ENCODE measurements around the gene OCIAD2. TPM values are rescaled to one million over a fixed set of nuclear protein-coding genes. Genes with fewer than 3 reads are reported as not detected.

The OCIAD2 gene
- total RNA-seq, 1 experiment from 2014 or later: 255 TPM

DNA sequence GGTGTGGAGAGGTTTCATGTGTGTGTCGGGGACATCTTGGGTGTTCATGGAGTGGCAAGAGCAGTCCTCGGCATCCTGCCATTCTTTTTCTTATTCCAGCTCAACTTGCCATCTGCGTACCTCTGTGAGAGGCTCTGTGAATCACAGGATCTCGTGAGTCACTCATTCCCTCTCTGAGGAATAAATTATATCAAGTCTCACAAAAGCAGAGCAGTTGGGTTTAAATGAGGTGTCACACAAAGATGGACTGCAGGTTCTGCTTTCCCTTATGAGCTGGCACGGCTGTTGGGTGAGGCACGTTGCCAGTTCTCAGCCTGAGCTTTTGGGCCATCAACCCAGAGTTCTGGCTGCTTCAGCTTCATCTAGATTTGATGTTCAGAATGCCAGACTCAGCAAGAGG is 6.8 kb upstream of the OCIAD2 start:
- ChIA-PET POLR2A (ENCODE audit: unreplicated experiment) (interaction anchor here (0.5 kb wide), 1 partner anchor 14 kb away, joined by 4 read pairs; no protein-coding TSS in a partner anchor), CTCF (no interaction called here)
- no peak overlapping the region for H3K4me3 ChIP-seq (ENCODE audit: low read length)
- H2AFZ ChIP-seq (ENCODE audit: low read length): peak overlapping the region; percentile 55; the same call in 1 of the 2 replicates
- no peaks in the 10 kb centered on the region for H3K36me3 ChIP-seq (ENCODE audit: low read depth, low read length)
- intact Hi-C loops (cut with micrococcal nuclease): no loop called here
- no peaks in the 10 kb centered on the region for H3K9me3 ChIP-seq (ENCODE audit: low read length)
- peak; percentile 84 for DNase-seq
- H3K27me3 ChIP-seq (ENCODE audit: low read length): no peaks in the 10 kb centered on the region
- no peaks in the 10 kb centered on the region for H3K9me2 ChIP-seq (replicated peaks; ENCODE audit: low read length)
- no peaks in the 10 kb centered on the region for H4K20me1 ChIP-seq (ENCODE audit: low read length)
- peak overlapping the region; percentile 82 for H3K27ac ChIP-seq (ENCODE audit: low read length)
- ATAC-seq: peak; percentile 40
- peak overlapping the region; percentile 64 for H3K4me2 ChIP-seq (ENCODE audit: low read length)
- H3F3A ChIP-seq (ENCODE audit: low read length, unreplicated experiment): no peaks in the 10 kb centered on the region
- no peaks in the 10 kb centered on the region for H3K79me2 ChIP-seq (ENCODE audit: low read length)
- H3K9ac ChIP-seq (ENCODE audit: low read length): peak overlapping the region; percentile 35; the same call in 1 of the 2 replicates
- TF ChIP-seq EZH2 (IDR thresholded peaks at IDR 0.05; ENCODE audit: low read length, unreplicated experiment) (no peak), EZH2phosphoT487 (IDR thresholded peaks at IDR 0.05; ENCODE audit: borderline replicate concordance, low read length) (no peak)
- TF ChIP-seq, protein P1, sequence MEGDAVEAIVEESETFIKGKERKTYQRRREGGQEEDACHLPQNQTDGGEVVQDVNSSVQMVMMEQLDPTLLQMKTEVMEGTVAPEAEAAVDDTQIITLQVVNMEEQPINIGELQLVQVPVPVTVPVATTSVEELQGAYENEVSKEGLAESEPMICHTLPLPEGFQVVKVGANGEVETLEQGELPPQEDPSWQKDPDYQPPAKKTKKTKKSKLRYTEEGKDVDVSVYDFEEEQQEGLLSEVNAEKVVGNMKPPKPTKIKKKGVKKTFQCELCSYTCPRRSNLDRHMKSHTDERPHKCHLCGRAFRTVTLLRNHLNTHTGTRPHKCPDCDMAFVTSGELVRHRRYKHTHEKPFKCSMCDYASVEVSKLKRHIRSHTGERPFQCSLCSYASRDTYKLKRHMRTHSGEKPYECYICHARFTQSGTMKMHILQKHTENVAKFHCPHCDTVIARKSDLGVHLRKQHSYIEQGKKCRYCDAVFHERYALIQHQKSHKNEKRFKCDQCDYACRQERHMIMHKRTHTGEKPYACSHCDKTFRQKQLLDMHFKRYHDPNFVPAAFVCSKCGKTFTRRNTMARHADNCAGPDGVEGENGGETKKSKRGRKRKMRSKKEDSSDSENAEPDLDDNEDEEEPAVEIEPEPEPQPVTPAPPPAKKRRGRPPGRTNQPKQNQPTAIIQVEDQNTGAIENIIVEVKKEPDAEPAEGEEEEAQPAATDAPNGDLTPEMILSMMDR (conservative IDR thresholded peaks at IDR 0.05; ENCODE audit: low read depth, low read length): no peak
- no TSS peak for BruUV-seq (replicated peaks)
- peaks cover 26% of the 10 kb centered on the region for H3K4me1 ChIP-seq (ENCODE audit: insufficient read depth, low read length)

DNA sequence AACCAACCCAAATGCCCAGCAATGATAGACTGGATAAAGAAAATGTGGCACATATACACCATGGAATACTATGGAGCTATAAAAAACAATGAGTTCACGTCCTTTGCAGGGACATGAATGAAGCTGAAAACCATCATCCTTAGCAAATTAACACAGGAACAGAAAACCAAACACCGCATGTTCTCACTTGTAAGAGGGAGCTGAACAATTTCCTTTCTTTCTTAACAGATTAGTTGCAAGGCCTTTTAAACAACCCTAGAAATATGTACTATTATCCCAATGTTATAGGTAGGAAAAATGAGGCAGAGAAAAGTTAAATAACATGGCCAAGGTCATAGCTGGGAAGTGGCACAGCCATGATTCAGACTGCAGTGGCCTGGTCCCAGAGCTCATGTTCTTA is 5.8 kb upstream of the OCIAD2 start:
- intact Hi-C loops (cut with micrococcal nuclease): no loop called here
- Histone ChIP-seq H2AFZ (ENCODE audit: low read length) (no peak overlapping the region), H3K36me3 (ENCODE audit: low read depth, low read length) (no peaks in the 10 kb centered on the region), H3K4me1 (ENCODE audit: insufficient read depth, low read length) (peaks cover 33% of the 10 kb centered on the region), H3F3A (ENCODE audit: low read length, unreplicated experiment) (no peaks in the 10 kb centered on the region), H3K4me3 (ENCODE audit: low read length) (no peak overlapping the region), H3K79me2 (ENCODE audit: low read length) (no peaks in the 10 kb centered on the region), H3K9me2 (replicated peaks; ENCODE audit: low read length) (no peaks in the 10 kb centered on the region), H3K4me2 (ENCODE audit: low read length) (no peak overlapping the region), H3K9ac (ENCODE audit: low read length) (no peak overlapping the region), H4K20me1 (ENCODE audit: low read length) (no peaks in the 10 kb centered on the region), H3K27me3 (ENCODE audit: low read length) (no peaks in the 10 kb centered on the region), H3K27ac (ENCODE audit: low read length) (peak overlapping the region; percentile 82; the same call in 1 of the 2 replicates), H3K9me3 (ENCODE audit: low read length) (no peaks in the 10 kb centered on the region)
- DNase-seq (no peak), ATAC-seq (no peak)
- ChIA-PET CTCF (no interaction called here), POLR2A (ENCODE audit: unreplicated experiment) (no interaction called here)
- TF ChIP-seq, protein P1 (conservative IDR thresholded peaks at IDR 0.05; ENCODE audit: low read depth, low read length): no peak
- no peak for TF ChIP-seq EZH2 (IDR thresholded peaks at IDR 0.05; ENCODE audit: low read length, unreplicated experiment)
- no peak for TF ChIP-seq EZH2phosphoT487 (IDR thresholded peaks at IDR 0.05; ENCODE audit: borderline replicate concordance, low read length)
- no TSS peak for BruUV-seq (replicated peaks)

DNA sequence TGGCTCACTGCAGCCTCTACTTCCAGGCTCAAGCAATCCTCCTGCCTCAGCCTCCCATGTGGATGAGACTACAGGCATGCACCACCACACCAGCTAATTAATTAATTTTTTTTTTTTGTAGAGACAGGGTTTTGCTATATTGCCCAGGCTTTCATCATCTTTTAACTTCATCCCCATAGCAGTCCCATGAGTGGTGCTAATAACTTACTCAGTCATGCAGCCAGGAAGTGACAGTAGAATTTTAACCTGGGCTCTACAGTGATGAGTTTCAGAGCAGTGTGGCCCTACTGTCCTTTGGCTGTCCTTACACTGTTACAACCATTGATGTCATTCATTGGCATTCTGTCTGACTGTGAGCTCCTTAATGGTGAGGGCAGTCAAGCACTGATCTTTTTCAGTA is 3.9 kb upstream of the OCIAD2 start:
- Histone ChIP-seq H3K4me2 (ENCODE audit: low read length) (no peak overlapping the region), H4K20me1 (ENCODE audit: low read length) (no peaks in the 10 kb centered on the region), H3F3A (ENCODE audit: low read length, unreplicated experiment) (no peaks in the 10 kb centered on the region), H3K9me2 (replicated peaks; ENCODE audit: low read length) (no peaks in the 10 kb centered on the region), H3K9ac (ENCODE audit: low read length) (no peak overlapping the region), H3K27ac (ENCODE audit: low read length) (no peak overlapping the region), H3K36me3 (ENCODE audit: low read depth, low read length) (no peaks in the 10 kb centered on the region), H3K27me3 (ENCODE audit: low read length) (no peaks in the 10 kb centered on the region), H3K4me1 (ENCODE audit: insufficient read depth, low read length) (peaks cover 44% of the 10 kb centered on the region), H3K79me2 (ENCODE audit: low read length) (peaks cover 14% of the 10 kb centered on the region), H2AFZ (ENCODE audit: low read length) (no peak overlapping the region), H3K9me3 (ENCODE audit: low read length) (no peaks in the 10 kb centered on the region), H3K4me3 (ENCODE audit: low read length) (no peak overlapping the region)
- ChIA-PET CTCF (no interaction called here), POLR2A (ENCODE audit: unreplicated experiment) (no interaction called here)
- intact Hi-C loops (cut with micrococcal nuclease): no loop called here
- DNase-seq (no peak), ATAC-seq (no peak)
- TF ChIP-seq, protein P1 (conservative IDR thresholded peaks at IDR 0.05; ENCODE audit: low read depth, low read length): no peak
- no peak for TF ChIP-seq EZH2 (IDR thresholded peaks at IDR 0.05; ENCODE audit: low read length, unreplicated experiment)
- no peak for TF ChIP-seq EZH2phosphoT487 (IDR thresholded peaks at IDR 0.05; ENCODE audit: borderline replicate concordance, low read length)
- no TSS peak for BruUV-seq (replicated peaks)
